ENCODE measurements around the gene APOL3.
"Not testable (repeated sequence)": the region's sequence is repeated elsewhere in the genome, so short reads cannot be mapped to it uniquely, and the experiment has no call there.

APOL3 gene

GRCh38 chr22:36160499-36160942 lies at the start of gene APOL3:
Gene APOL3 (minus strand): TSS chr22:36160755. CDS start chr22:36149055, 11,700 bp downstream.
- no peak for DNase-seq (ENCODE audit: low read depth)

- no peak for DNase-seq (ENCODE audit: low read depth)
Measured at GRCh38 chr22:36210224-36210623, 49.7 kb upstream of the APOL3 start.

GRCh38 chr22:36209488-36209908 lies 48.9 kb upstream of the APOL3 start:
- DNase-seq (ENCODE audit: low read depth), result not testable (repeated sequence)

GRCh38 chr22:36208914-36209313 lies 48.4 kb upstream of the APOL3 start:
- DNase-seq (ENCODE audit: low read depth), result no peak

- no peak for DNase-seq (ENCODE audit: low read depth)
Measured at GRCh38 chr22:36208162-36208765, 47.7 kb upstream of the APOL3 start.

GRCh38 chr22:36206255-36206654 lies 45.7 kb upstream of the APOL3 start:
- no peak for DNase-seq (ENCODE audit: low read depth)

- not testable (repeated sequence) for DNase-seq (ENCODE audit: low read depth)
Measured at GRCh38 chr22:36205573-36205972, 45.0 kb upstream of the APOL3 start.

- DNase-seq (ENCODE audit: low read depth), result no peak
Measured at GRCh38 chr22:36204632-36205015, 44.1 kb upstream of the APOL3 start.

GRCh38 chr22:36204001-36204631 lies 43.6 kb upstream of the APOL3 start:
- no peak for DNase-seq (ENCODE audit: low read depth)

GRCh38 chr22:36203441-36203840 lies 42.9 kb upstream of the APOL3 start:
- DNase-seq (ENCODE audit: low read depth), result not testable (repeated sequence)

- not testable (repeated sequence) for DNase-seq (ENCODE audit: low read depth)
Measured at GRCh38 chr22:36202906-36203305, 42.4 kb upstream of the APOL3 start.

GRCh38 chr22:36201630-36202319 lies 41.2 kb upstream of the APOL3 start, which contains the start of gene APOL4:
Gene APOL4 (minus strand): TSS chr22:36201809. CDS start chr22:36201734, 75 bp downstream.
- no peak for DNase-seq (ENCODE audit: low read depth)

- DNase-seq (ENCODE audit: low read depth), result not testable (repeated sequence)
Measured at GRCh38 chr22:36201025-36201424, 40.5 kb upstream of the APOL3 start.

- DNase-seq (ENCODE audit: low read depth), result no peak
Measured at GRCh38 chr22:36199001-36199551, 38.5 kb upstream of the APOL3 start.

- DNase-seq (ENCODE audit: low read depth), result no peak
Measured at GRCh38 chr22:36198536-36198935, 38.0 kb upstream of the APOL3 start.

- DNase-seq (ENCODE audit: low read depth), result no peak
Measured at GRCh38 chr22:36197514-36198146, 37.1 kb upstream of the APOL3 start.

- DNase-seq (ENCODE audit: low read depth), result no peak
Measured at GRCh38 chr22:36197065-36197440, 36.5 kb upstream of the APOL3 start.

GRCh38 chr22:36196254-36197064 lies 35.9 kb upstream of the APOL3 start:
- DNase-seq (ENCODE audit: low read depth), result no peak

- DNase-seq (ENCODE audit: low read depth), result no peak
Measured at GRCh38 chr22:36194971-36195370, 34.4 kb upstream of the APOL3 start.

- no peak for DNase-seq (ENCODE audit: low read depth)
Measured at GRCh38 chr22:36194385-36194784, 33.8 kb upstream of the APOL3 start.

- no peak for DNase-seq (ENCODE audit: low read depth)
Measured at GRCh38 chr22:36193577-36193976, 33.0 kb upstream of the APOL3 start.

All from HS-27A (cell line).